Bone marrow (tissue), 2 donors: ENCODE data around the gene SLC35G6.

Experiments used
- DNase-seq, 2 donors: peaks; one replicate each; lab custom pipeline; 2025; lab: John Stamatoyannopoulos, UW

The SLC35G6 gene

DNA sequence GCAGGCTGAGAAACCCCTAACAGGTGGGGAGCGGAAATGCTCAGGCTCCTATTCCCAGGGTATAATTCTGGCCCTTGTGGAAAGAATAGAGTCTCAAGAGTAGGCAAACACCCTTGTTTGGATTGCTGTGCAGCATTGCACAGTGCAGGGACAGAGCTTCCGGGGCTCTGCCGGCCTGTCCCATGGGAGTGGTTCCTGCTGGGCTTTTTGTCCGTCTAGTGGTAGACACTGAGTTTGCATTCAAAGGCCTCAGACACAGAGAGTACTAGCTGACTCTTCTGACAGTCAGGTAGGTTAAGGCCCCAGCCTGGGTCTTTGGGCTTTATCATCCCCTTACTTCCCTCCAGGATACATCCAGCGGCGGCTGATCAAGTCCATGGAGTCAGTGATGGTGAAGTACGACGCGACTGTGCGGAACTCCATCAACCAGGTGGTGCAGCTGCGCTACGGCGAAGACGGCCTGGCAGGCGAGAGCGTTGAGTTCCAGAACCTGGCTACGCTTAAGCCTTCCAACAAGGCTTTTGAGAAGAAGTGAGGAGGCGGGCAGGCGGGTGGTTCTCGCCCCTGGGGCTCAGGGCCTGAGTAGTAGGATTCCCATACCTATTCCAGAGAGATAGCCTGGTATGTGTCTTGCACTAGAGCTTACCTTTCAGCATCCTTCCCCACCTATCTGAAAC, 21.1 kb downstream of the SLC35G6 start:
- no peak for DNase-seq

DNA sequence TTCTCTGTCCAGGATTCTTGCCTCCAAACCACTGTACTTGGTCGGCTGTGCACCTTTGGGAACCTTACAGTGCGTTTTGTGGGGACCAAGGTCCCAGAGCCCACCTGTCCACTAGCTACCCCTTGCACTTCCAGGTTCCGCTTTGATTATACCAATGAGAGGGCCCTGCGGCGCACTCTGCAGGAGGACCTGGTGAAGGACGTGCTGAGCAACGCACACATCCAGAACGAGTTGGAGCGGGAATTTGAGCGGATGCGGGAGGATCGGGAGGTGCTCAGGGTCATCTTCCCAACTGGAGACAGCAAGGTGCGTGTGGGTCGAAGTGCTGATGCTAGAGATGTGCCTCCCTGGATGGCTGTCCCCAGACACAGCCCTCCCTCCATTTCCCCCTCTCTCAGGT, 21.7 kb downstream of the SLC35G6 start:
- no peak for DNase-seq

DNA sequence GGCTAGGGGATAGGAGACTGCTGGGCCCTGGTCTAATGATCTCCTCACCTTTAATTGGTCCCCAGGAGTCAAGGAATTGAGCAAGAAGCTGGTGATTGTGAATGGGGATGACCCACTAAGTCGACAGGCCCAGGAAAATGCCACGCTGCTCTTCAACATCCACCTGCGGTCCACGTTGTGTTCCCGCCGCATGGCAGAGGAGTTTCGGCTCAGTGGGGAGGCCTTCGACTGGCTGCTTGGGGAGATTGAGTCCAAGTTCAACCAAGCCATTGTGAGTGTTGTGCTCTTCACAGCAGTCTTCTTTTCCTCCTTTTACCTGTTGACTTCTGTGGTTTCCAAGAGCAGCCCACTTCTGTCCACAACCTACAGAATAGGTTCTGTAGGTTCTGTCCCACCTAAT, 22.3 kb downstream of the SLC35G6 start:
- no peak for DNase-seq

DNA sequence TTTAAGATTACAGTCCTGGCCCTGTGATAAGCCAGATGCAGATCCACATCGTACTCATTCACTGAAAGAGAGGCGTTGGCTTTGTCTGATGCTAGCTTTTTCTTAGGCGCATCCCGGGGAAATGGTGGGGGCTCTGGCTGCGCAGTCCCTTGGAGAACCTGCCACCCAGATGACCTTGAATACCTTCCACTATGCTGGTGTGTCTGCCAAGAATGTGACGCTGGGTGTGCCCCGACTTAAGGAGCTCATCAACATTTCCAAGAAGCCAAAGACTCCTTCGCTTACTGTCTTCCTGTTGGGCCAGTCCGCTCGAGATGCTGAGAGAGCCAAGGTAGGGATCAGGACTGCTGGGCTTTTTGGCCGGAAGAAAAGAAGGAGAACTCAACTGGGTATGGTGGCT, 26.9 kb downstream of the SLC35G6 start:
- DNase-seq = no peak

DNA sequence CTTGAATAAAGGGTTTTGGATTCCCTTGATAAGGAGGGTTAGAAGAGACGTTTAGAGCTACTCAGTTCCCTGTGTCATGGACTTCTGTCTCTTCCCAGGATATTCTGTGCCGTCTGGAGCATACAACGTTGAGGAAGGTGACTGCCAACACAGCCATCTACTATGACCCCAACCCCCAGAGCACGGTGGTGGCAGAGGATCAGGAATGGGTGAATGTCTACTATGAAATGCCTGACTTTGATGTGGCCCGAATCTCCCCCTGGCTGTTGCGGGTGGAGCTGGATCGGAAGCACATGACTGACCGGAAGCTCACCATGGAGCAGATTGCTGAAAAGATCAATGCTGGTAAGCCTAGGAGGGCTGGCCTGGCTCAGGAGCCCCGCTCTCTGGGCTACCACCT, 27.6 kb downstream of the SLC35G6 start:
- DNase-seq = no peak

DNA sequence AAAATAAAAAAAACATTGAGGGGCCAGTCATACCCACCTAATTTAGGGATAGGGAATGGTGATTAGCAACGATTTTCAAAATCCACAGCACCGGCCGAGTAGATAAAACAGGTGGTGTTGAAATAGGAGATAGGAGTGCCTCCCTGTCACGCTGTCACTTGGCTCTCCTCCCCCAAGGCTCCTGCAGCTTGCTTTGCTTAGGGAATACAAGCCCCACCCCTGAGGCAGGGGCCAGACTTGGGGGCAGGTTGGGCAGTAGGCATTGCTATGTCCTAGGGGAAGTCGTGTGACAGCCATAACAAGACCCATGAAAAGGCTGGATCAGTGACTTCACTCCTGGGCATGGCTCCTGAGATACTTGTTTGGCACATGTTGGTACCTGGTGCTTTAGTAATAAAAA, 28.7 kb downstream of the SLC35G6 start:
- DNase-seq = no peak

DNA sequence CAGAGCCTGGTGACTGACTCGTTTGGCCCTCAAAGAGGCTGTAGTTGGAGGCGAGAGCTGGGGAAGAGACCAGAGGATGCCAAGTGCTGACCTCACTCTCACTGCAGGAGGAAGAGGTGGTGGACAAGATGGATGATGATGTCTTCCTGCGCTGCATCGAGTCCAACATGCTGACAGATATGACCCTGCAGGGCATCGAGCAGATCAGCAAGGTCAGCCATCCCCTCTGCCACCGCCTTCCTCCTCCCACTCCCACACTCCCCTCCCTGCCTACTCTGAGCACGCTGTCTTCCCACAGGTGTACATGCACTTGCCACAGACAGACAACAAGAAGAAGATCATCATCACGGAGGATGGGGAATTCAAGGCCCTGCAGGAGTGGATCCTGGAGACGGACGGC, 29.9 kb downstream of the SLC35G6 start:
- DNase-seq = no peak

DNA sequence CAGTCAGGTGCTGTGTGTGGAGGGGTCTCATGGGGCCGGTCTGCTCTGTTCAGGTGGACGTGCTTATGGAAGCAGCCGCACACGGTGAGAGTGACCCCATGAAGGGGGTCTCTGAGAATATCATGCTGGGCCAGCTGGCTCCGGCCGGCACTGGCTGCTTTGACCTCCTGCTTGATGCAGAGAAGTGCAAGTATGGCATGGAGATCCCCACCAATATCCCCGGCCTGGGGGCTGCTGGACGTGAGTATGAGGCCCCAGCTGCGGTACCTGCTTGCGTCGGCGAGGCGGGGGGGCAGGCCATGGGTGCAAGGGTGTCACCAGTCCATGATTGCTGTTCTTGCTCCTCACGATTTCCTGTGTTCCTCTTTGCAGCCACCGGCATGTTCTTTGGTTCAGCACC, 30.9 kb downstream of the SLC35G6 start:
- DNase-seq = no peak

DNA sequence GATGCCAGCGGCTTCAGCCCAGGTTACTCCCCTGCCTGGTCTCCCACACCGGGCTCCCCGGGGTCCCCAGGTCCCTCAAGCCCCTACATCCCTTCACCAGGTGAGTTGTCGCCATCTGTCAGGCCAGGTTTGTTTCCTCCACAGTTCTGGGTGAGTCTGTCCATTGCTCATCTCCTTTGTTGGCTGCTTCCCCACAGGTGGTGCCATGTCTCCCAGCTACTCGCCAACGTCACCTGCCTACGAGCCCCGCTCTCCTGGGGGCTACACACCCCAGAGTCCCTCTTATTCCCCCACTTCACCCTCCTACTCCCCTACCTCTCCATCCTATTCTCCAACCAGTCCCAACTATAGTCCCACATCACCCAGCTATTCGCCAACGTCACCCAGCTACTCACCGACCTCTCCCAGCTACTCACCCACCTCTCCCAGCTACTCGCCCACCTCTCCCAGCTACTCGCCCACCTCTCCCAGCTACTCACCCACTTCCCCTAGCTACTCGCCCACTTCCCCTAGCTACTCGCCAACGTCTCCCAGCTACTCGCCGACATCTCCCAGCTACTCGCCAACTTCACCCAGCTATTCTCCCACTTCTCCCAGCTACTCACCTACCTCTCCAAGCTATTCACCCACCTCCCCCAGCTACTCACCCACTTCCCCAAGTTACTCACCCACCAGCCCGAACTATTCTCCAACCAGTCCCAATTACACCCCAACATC, 31.7 kb downstream of the SLC35G6 start:
- no peak for DNase-seq

DNA sequence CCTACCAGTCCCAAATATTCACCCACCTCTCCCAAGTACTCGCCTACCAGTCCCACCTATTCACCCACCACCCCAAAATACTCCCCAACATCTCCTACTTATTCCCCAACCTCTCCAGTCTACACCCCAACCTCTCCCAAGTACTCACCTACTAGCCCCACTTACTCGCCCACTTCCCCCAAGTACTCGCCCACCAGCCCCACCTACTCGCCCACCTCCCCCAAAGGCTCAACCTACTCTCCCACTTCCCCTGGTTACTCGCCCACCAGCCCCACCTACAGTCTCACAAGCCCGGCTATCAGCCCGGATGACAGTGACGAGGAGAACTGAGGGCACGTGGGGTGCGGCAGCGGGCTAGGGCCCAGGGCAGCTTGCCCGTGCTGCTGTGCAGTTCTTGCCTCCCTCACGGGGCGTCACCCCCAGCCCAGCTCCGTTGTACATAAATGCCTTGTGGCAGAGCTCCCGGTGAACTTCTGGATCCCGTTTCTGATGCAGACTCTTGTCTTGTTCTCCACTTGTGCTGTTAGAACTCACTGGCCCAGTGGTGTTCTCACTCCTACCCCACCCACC, 32.7 kb downstream of the SLC35G6 start:
- no peak for DNase-seq

DNA sequence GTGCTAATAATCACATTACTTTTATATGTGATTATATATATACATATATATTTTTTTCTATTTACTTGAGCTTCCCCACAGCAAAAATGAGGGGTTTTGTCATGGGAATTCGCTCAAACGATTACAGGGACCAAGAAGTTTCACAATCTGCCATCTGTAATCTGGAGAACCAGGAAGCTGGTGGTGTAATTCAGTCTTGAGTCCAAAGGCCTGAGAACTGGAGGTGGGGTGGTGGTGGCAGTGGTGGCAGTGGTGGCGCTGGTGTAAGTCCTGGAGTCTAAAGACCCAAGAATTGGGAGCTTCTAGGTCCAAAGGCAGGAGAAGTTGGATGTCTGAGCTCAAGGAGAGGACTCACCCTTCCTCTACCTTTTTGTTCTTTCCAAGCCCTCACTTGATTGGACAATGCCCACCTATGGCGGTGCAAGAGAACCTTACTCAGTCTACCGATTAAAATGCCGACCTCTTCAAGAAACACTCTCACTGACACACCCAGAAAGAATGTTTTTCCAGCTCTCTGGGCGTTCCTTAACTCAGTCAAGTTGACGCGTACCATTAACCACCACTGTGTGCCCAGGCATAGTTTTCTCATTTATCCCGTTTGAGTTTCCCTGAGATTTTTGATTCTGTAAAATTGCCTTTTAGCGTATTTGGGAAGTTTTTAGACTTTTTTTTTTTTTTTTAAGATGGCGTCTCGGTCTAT, 34.8 kb downstream of the SLC35G6 start:
- no peak for DNase-seq

DNA sequence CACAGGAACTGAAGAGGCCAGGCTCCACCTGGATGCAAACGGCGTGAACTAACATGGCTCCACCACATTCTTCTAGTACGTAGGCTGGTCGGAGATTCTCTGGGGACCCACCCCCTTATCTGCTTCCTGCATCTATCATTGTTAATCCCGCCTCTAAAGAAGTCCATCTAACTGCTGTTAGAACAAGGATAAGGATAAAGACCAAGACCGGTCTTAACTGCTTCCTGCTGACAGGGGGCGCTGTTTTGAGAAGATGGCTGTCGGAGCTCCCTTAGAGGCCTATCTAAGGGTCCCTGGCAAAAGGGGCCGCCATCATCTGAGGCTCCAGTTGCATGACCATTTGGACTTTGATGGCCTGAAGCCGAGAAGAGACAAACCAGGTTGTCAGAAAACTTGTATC, 41.8 kb downstream of the SLC35G6 start:
- peak in 1 of 2 donors; percentile 14 for DNase-seq

DNA sequence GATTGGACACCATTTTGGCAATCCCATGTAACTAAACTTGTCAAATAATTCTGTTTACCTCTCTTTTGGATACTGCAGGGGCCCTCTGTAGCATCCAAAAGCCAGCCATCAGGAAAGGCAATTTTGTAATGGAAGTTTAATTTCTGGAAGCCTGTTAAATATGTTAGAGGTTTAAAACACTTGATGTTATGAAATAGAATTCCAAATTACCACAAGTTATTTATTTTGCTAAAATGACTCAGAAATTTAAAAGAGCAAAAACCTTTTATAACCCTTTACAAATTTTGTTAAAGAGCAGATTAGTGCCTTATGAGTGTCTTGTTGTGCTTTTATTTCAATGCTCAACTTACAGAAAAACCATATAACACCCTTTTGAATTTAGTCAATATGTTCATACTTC, 47.6 kb downstream of the SLC35G6 start:
- no peak for DNase-seq

DNA sequence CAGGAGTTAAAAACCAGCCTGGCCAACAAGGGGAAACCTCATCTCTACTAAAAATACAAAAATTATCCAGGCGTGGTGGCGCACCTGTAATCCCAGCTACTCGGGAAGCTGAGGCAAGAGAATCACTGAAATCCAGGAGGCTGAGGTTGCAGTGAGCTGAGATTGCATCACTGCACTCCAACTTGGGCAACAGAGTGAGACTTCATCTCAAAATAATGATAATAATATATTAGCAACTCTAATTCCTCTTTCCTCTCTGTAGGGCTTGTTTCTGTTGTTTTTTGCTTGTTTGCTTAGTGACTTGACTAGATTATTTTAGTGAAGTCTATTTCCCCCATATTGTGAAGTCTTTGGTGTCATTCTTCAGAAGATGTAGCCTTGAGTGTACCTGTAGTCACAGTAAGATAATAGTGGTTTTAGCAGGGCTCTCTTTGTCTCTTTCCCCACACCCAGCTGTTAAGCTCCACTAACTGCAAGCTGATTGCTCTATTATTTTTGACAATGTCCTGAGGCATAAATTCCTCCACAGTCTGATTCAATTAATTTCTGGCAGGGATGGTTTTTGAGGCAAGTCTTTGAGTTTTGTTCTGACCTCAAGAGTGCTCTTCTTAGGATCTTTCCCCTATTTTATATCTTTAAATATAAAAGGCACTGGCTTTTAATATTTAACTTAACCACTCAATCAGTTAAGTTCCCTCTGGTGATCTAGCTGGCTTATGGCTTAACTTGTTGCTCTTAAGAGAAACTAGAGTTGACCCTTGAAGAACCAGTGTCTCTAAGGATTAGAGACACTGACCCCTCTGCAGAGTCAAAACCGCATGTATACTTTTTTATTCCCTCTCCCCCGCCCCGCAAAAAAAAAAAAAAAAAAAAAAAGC, 49.0 kb downstream of the SLC35G6 start:
- DNase-seq = no peak
